GM18526 (cell line): ENCODE data around the gene WDR45B.

ENCODE experiments used
- POLR2A ChIP-seq: IDR thresholded peaks from 3 replicates; pipeline ENCODE4 v1.6.1; 2011; ENCODE audit not compliant: insufficient read length; ENCODE audit errors: extremely low read depth

Gene WDR45B

DNA sequence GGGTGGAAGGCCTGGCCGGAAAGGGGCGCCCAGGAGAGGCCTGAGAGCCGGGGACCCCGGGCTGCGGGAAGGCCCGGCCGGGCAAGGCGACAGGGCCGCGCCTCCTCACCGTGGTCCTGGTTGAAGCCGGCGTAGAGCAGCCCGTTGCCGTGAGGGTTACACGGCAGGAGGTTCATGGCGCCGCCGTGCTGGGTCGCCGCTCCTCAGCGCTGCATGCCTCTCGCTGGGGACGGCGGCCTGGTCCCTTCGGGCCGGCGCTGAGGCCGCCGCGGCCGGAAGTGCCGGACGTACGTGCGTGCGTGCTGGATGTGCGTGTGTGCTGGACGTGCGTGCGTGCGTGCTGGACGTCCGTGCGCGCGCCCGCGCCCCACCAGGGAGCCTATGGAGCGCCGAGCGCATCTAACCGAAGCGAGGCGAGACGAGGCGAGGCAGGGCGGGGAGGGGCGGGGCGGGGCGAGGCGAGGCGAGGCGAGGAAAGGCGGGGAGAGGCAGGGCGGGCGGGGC lies at the start of gene WDR45B:
Gene WDR45B, minus strand, starts transcription at position 280 of the 504 bp plus-strand sequence. Its CDS starts 104 bp downstream, at position 176.
- TF ChIP-seq POLR2A = peak; percentile 96

- TF ChIP-seq POLR2A = no peak
Observed at GRCh38 chr17:82697808-82698064, 49.5 kb upstream of the WDR45B start.

GRCh38 chr17:82696916-82697807 lies 48.9 kb upstream of the WDR45B start:
- no peak for TF ChIP-seq POLR2A

- no peak for TF ChIP-seq POLR2A
Observed at GRCh38 chr17:82696259-82696658, 48.0 kb upstream of the WDR45B start.

DNA sequence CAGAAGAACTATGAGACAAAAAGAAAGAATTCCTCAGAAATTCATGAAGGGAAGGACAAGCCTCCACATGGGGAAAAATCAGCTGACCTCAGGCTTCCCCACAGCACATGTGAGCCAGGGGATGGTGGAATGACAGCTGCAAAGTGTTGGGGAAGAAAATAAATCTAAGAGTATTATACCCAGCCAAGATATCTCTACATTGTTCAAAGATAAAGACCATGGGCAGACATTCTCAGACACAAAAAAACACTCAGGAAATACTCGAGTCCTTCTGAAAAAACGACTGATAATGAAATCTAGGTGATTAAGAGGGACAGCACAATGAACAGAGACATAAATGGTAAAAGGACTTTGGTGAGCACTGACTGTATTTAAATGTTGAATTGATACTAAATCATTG lies 46.4 kb upstream of the WDR45B start:
- no peak for TF ChIP-seq POLR2A

GRCh38 chr17:82693168-82693867 lies 45.1 kb upstream of the WDR45B start:
- no peak for TF ChIP-seq POLR2A

- TF ChIP-seq POLR2A = no peak
Observed at GRCh38 chr17:82692268-82692667, 44.0 kb upstream of the WDR45B start.

DNA sequence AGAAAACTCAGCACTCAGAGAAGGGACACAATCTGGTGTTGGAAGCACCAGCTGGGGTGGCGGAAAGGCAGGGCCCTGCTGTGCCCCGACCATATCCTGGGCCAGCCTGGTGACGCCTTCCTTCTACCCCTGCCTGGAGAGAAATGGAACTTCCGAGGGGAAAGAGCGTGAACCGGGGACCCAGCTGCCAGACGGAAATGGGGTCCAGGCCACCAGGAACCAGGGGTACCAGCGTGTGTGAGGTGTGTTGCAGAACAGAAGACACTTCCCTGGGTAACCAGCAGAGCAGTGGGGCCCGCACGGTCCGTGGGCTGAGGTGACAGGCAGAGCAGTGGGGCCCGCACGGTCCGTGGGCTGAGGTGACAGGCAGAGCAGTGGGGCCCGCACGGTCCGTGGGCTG lies 43.5 kb upstream of the WDR45B start:
- TF ChIP-seq POLR2A = no peak

DNA sequence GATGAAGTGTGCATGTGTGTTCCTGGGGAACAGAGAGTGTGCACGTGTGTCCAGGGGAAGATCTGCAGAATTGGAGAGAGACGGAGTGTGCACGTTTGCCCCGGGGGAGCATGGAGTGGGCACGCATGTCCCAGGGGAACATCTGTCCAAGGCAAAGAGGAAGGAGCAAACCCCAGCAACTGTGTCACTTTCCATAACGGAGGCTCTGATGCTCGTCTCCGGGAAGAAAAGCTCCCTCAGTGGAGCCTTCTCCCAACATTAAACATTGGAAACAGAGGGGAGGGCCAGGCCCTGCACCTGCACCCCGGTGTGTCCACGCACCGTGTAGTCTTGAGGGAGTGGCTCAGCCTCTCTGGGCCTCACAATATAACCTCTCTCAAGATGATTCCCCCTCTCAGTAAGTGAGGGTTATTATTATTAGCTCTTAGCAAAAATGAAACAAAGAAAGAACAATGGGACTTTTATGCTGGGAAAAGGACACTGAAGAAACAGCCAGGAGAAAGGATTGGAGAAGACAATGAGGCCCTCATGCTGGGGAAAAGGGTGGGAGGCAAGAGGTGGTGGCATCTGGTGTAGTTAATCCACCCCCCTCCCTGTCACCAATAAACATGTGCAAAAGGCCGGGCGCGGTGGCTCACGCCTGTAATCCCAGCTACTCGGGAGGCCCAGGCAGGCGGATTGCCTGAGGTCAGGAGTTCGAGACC lies 42.7 kb upstream of the WDR45B start:
- TF ChIP-seq POLR2A = no peak

DNA sequence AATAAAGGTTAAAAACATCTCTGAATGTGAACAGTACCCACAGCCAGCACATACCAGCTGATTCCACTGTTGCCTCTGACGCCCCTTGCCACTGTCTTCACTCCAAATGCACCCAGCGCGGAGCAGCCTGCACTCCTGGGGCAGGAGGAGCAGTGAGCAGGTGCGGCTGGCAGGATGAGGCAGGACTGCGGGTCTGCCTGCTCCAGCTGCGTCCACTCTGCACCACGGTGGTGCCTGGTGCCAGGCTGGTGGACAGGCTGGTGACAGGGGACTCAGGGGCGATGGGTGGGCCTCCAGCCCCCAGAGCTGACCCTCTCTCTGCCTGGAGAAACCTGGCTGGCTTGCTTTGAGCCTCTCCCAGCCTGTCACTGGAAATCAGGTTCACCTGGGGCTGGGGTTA lies 40.8 kb upstream of the WDR45B start:
- TF ChIP-seq POLR2A = no peak

- TF ChIP-seq POLR2A = no peak
Observed at GRCh38 chr17:82687871-82688270, 39.6 kb upstream of the WDR45B start.

- TF ChIP-seq POLR2A = no peak
Observed at GRCh38 chr17:82687375-82687861, 39.2 kb upstream of the WDR45B start.

- no peak for TF ChIP-seq POLR2A
Observed at GRCh38 chr17:82686366-82687324, 38.4 kb upstream of the WDR45B start.

DNA sequence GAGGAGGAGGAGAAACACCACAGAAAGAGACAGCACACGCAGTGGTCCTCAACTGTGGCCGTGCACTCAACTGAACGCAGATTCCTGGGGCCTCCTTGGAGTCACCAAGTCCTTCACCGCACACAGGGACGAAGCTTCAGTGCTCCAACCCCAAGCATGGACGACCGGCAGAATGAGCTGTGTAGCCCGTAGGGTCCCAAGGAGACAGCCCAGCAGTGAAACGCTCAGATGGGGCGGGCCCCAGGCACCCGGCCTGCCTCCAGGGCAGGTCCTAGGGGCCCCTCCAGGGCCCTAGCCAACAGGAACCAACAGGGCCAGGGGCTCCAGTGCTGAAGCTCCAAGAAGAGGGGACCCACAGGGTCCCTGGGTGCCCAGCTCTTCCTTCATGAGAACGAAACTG lies 37.0 kb upstream of the WDR45B start:
- no peak for TF ChIP-seq POLR2A

DNA sequence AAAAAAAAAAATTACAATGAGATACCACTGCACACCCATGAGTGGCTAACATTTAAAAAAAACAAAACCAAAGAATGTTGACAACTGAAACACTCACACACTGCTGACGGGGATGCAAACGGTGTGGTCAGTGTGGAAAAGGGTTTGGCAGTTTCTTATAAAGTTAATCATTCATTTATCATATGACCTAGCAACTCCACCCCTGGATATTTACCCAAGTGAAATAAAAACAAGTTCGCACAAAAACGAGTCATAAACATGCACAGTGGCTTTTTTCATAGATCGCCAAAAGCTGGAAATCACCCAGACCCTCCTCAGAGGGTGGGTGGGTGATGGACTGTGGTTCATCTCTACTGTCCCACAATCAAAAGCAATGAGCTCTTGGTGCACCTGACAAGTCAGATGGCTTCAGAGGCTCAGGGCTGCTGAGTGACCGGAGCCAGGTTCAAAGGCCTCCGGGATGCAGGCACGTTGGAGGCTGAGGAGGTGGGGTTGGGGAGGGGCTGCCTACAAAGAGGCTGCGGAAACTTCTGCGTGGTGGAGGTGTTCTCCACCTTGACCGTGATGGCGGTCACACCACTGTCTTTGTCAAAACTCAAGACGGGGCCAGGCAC lies 36.1 kb upstream of the WDR45B start:
- no peak for TF ChIP-seq POLR2A

DNA sequence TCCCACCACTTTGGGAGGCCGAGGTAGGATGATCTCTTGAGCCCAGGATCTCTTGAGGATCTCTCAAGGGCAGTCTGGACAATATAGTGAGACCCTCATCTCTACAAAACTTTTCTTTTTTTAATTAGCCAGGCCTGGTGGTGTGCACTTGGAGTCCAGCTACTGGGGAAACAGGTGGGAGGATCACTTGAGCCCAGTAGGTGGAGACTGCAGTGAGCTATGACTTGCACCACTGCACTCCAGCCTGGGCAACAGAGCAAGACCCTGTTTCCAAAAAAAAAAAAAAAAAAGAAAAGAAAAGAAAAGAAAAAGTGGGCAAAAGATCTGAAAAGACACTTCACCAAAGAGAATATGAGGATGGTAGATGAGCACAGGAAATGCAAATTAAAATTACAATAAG lies 35.3 kb upstream of the WDR45B start:
- no peak for TF ChIP-seq POLR2A
